Measurements from ENCODE around the gene FUT6.
A peak's percentile ranks its signal among the peaks of the same experiment; 100 is the strongest.

Gene FUT6

GRCh38 chr19:5870986-5871394, 31.5 kb upstream of the FUT6 start:
- no peak for TF ChIP-seq CTCF (IDR thresholded peaks at IDR 0.05)
- intact Hi-C loops (cut with DNase I; ENCODE audit: low total_unique reads), result no loop called here
- DNase-seq, result no peak
- no peak overlapping the region for H3K27ac ChIP-seq
- no peaks in the 10 kb centered on the region for H3K9me3 ChIP-seq
- no peak overlapping the region for H3K4me3 ChIP-seq
- H3K4me1 ChIP-seq, result no peaks in the 10 kb centered on the region
- peaks cover 0 to 42% of the 10 kb centered on the region in 2 donors for H3K27me3 ChIP-seq
- no peaks in the 10 kb centered on the region for H3K36me3 ChIP-seq

GRCh38 chr19:5867201-5868136, 28.0 kb upstream of the FUT6 start:
- no peaks in the 10 kb centered on the region for H3K36me3 ChIP-seq
- intact Hi-C loops (cut with DNase I; ENCODE audit: low total_unique reads), result no loop called here
- no peak for DNase-seq
- H3K9me3 ChIP-seq, result no peaks in the 10 kb centered on the region
- H3K4me1 ChIP-seq, result no peaks in the 10 kb centered on the region
- TF ChIP-seq CTCF (IDR thresholded peaks at IDR 0.05), result no peak
- H3K27ac ChIP-seq, result no peak overlapping the region
- H3K4me3 ChIP-seq, result no peak overlapping the region
- H3K27me3 ChIP-seq, result peaks cover 0 to 55% of the 10 kb centered on the region in 2 donors

- no peaks in the 10 kb centered on the region for H3K9me3 ChIP-seq
- TF ChIP-seq CTCF (IDR thresholded peaks at IDR 0.05), result no peak
- H3K36me3 ChIP-seq, result no peaks in the 10 kb centered on the region
- no peak for DNase-seq
- H3K4me1 ChIP-seq, result no peaks in the 10 kb centered on the region
- H3K4me3 ChIP-seq, result no peak overlapping the region
- intact Hi-C loops (cut with DNase I; ENCODE audit: low total_unique reads), result no loop called here
- H3K27ac ChIP-seq, result no peak overlapping the region
- peaks cover 0 to 58% of the 10 kb centered on the region in 2 donors for H3K27me3 ChIP-seq
Measured at GRCh38 chr19:5865772-5866171, 26.3 kb upstream of the FUT6 start.

- no peak for DNase-seq
- no peak overlapping the region for H3K4me3 ChIP-seq
- no peaks in the 10 kb centered on the region for H3K9me3 ChIP-seq
- H3K36me3 ChIP-seq, result no peaks in the 10 kb centered on the region
- H3K27me3 ChIP-seq, result peaks cover 0 to 54% of the 10 kb centered on the region in 2 donors
- intact Hi-C loops (cut with DNase I; ENCODE audit: low total_unique reads), result no loop called here
- peak in 1 of 2 experiments; percentile 10 for TF ChIP-seq CTCF (IDR thresholded peaks at IDR 0.05)
- H3K27ac ChIP-seq, result no peak overlapping the region
- no peaks in the 10 kb centered on the region for H3K4me1 ChIP-seq
Measured at GRCh38 chr19:5864725-5865486, 25.4 kb upstream of the FUT6 start.

GRCh38 chr19:5864013-5864720, 24.7 kb upstream of the FUT6 start:
- no peak for TF ChIP-seq CTCF (IDR thresholded peaks at IDR 0.05)
- H3K27me3 ChIP-seq, result peaks cover 0 to 58% of the 10 kb centered on the region in 2 donors
- no peaks in the 10 kb centered on the region for H3K36me3 ChIP-seq
- no peaks in the 10 kb centered on the region for H3K4me1 ChIP-seq
- DNase-seq, result no peak
- intact Hi-C loops (cut with DNase I; ENCODE audit: low total_unique reads), result no loop called here
- H3K4me3 ChIP-seq, result no peak overlapping the region
- H3K9me3 ChIP-seq, result no peaks in the 10 kb centered on the region
- H3K27ac ChIP-seq, result no peak overlapping the region
